HG02970 (cell line): ENCODE data around the gene SPATA31D1.
"Not testable (repeated sequence)": the region's sequence is repeated elsewhere in the genome, so short reads cannot be mapped to it uniquely, and the experiment has no call there.

Experiments
- ATAC-seq: cut with Tn5 transposase; IDR thresholded peaks from one replicate; pipeline ENCODE4 v1.9.1; 2021; ENCODE audit warnings: mild to moderate bottlenecking, moderate library complexity, moderate number of reproducible peaks; ENCODE audit not compliant: unreplicated experiment, low FRiP score

The SPATA31D1 gene

GRCh38 chr9:81988472-81988871 lies at the start of gene SPATA31D1:
TSS of gene SPATA31D1 (plus strand) at chr9:81988772. CDS start at chr9:81988819, 47 bp downstream.
- not testable (repeated sequence) for ATAC-seq

DNA sequence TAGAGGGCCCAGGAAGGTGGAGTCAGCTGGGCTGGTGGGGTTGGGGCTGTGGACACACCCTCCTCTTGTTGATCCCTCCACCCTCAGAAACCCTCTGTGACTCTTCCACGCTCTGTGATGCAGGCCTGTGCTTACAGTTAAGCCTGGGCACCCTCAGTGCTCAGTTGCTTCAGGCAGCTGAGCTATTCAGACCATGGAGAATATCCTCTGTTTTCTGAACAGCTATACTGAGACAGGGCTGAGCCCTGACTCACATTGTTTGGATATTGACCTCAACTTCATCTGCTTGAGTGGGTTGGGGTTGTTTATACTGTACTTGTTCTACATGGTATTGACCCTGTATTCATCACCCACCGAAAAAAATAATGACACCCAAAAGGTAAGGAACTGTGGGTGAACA lies 45.2 kb upstream of the SPATA31D1 start, which contains the start of gene SPATA31D3:
Gene SPATA31D3, plus strand, starts transcription at position 108 of the 400 bp plus-strand sequence. Its CDS starts 86 bp downstream, at position 194.
- not testable (repeated sequence) for ATAC-seq

- ATAC-seq = not testable (repeated sequence)
Observed at GRCh38 chr9:81948650-81949049, 39.9 kb upstream of the SPATA31D1 start.

DNA sequence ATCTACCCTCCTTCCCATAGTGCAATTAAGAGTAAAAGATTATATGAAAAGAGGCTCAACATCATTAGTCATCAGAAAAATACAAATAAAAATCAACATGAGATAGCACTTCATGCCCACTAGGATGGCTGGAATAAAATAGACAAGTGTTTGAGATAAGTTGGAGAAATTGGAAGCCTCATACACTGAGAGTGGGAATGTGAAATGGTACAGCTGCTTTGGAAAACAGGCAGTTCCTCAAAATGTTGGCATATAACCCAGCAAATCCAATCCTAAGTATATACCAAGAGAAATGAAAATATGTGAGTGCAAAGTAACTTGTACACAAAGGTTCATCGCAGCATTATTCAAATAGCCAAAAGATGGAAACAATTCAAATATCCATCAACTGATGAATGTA lies 35.5 kb upstream of the SPATA31D1 start:
- ATAC-seq = no peak

GRCh38 chr9:81955625-81956024 lies 32.9 kb upstream of the SPATA31D1 start:
- no peak for ATAC-seq

- ATAC-seq = no peak
Observed at GRCh38 chr9:81964218-81965171, 24.1 kb upstream of the SPATA31D1 start.

DNA sequence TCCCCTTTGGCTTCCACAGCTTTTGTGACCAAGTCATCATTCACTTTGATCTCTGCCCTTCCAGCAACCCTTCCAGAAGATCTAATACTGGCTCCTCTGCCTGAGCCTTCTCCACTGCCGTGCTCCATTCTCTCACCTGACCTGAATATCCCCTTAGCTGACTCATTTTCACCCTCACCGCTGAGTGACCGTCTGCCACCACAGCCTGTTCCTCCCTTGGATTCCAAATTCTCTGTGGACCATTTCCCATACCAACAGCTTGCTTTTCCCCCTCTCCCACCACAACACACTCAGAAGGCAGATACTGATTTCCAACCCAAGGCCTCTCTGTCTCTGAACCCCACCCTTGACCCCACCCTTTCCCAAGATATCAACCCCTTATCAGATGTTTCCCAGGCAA lies 20.5 kb upstream of the SPATA31D1 start:
- no peak for ATAC-seq

- no peak for ATAC-seq
Observed at GRCh38 chr9:81969971-81970370, 18.6 kb upstream of the SPATA31D1 start.

GRCh38 chr9:81971727-81972126 lies 16.8 kb upstream of the SPATA31D1 start:
- ATAC-seq = no peak

GRCh38 chr9:81974764-81975163 lies 13.8 kb upstream of the SPATA31D1 start:
- no peak for ATAC-seq

- no peak for ATAC-seq
Observed at GRCh38 chr9:81976351-81976750, 12.2 kb upstream of the SPATA31D1 start.

DNA sequence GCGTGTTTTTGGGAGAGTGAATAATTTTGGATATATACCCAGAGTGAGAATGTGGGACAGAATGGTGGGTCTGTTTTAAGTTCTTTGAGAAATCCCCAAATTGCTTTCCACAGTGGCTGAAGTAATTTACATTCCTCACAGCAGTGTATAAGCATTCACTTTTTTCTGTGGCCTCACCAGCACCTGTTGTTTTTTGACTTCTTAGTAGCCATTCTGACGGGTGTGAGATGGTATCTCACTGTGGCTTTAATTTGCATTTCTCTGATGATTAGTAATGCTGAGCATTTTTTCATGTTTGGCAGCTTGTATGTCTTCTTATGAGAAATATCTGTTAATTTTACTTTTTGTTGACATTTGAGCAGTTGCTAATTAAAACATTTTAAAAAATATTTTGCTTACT lies 9.4 kb upstream of the SPATA31D1 start:
- ATAC-seq = no peak

- no peak for ATAC-seq
Observed at GRCh38 chr9:81980568-81980967, 8.0 kb upstream of the SPATA31D1 start.

GRCh38 chr9:81981883-81982282 lies 6.7 kb upstream of the SPATA31D1 start:
- ATAC-seq = no peak

DNA sequence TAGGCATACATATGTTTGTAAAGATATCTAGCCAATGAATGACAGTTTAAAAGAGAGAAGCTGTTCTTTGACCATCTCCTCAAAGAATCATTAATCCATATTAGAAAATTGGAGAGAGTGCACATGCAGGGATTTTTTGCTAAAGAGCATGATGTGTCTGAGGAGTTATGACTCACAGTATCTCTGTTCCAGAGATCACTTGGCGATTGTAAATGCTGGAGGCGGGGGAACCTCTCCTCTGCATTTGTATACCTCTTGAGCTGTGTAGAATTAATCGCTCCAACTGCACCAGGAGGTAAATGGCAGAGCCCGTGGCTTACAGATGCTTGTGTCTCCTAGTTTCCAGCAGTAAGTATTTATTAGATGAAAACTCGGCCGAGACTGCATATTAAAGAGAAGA lies 3.6 kb upstream of the SPATA31D1 start:
- no peak for ATAC-seq

- ATAC-seq = no peak
Observed at GRCh38 chr9:81986051-81986450, 2.5 kb upstream of the SPATA31D1 start.

DNA sequence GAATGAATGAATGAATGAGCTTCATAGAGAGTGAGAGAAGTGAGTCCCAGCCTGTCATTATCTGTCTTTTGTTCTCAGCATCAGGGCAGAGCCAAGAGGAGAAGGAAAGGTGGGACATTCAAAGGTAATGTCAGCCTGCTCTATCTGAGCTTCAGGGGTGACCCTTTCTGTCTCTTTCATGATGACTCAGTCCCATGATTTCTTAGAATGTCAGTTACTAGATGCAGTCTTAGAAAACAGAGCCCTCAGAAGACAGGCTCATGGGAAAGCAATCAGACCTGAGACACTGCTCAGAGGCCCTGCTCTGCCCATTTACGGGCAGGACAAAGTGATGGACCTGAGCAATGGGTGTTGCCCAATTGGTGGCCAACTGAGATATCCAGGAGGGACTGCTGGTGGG lies 1.1 kb downstream of the SPATA31D1 start:
- ATAC-seq = no peak

DNA sequence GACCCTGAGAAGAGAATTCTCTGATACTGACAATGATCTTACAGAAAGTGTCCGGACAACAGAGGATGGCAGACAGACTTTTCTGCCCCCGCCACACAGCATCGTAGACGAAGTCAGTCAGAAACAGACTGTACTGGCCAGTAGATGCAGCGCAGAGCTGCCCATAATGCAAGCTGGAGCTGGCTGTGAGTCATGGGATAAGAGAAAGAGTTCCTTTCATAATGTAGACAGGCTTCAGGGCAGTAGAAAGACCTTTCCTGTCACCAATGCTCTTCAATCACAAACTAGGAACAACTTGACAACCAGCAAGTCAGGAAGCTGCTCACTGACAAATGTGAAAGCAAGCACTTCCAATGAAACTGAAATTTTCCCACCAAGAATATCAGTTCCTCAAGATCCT lies 5.1 kb downstream of the SPATA31D1 start:
- no peak for ATAC-seq

GRCh38 chr9:81999806-82000205 lies 11.2 kb downstream of the SPATA31D1 start:
- ATAC-seq = no peak

DNA sequence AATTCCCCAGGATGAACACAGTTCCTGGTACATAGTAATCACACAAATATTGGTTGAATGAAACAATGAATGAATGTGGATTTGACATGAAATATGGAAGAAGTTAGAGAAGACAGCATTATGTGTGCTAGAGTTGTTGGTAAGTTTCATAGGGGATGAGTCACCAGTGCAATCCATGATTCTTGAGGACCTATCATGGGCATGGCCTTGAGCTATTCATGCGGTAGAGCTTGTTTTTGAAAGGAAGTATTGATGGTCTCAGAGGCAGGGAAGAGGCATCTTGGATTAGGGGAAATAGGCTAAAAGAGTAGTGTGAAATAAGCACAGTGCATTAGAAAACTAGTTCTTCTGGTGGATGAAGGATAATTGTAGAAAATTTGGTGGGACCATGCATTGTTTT lies 22.1 kb downstream of the SPATA31D1 start:
- no peak for ATAC-seq

DNA sequence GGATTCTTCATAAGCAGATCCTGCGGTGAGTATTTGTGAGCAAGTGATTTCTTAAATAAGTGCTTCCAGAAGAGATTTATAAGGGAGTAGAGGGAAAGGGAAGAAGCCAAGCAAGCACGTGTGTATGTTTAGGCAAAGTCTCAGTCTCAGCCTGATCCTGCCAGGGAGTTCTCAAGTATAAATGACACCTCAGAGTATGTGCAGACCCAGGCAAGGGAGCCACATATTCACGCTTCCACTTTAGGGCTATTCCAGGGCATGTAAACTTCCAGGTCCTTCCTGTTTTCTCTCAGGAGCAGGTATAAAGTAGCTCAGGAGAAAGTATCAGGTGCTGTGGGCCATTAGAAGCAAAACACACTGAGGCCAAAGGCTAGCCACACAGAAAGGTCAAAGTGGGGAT lies 22.6 kb downstream of the SPATA31D1 start:
- ATAC-seq = no peak

GRCh38 chr9:82012276-82012675 lies 23.7 kb downstream of the SPATA31D1 start:
- no peak for ATAC-seq
